ENCODE data around the gene NFIA. TPM values are rescaled to one million over a fixed set of nuclear protein-coding genes. Genes with fewer than 3 reads are reported as not detected.

Gene NFIA
- total RNA-seq, 1 experiment from 2014 or later: 65.4 TPM

GRCh38 chr1:61115436-61115835 is 33.1 kb downstream of the NFIA start:
- no peaks in the 10 kb centered on the region for H3K36me3 ChIP-seq (ENCODE audit: insufficient read depth, low read length, poor library complexity, severe bottlenecking)
- DNase-seq (ENCODE audit: low spot score): no peak
- H3K4me1 ChIP-seq (ENCODE audit: insufficient read depth, low read length, poor library complexity, severe bottlenecking): peaks cover 78% of the 10 kb centered on the region
- ChIA-PET POLR2A (ENCODE audit: low non-redundant PET) (interaction anchor here (0.6 kb wide), 1 partner anchor 121 kb away, joined by 10 read pairs; no protein-coding TSS in a partner anchor), CTCF (no interaction called here)
- intact Hi-C loops (cut with micrococcal nuclease; ENCODE audit: unreplicated experiment): no loop called here
- H3K9me3 ChIP-seq (ENCODE audit: low read depth, low read length, poor library complexity, severe bottlenecking): no peaks in the 10 kb centered on the region
- no peak overlapping the region for H3K4me3 ChIP-seq (ENCODE audit: low read depth, low read length, poor library complexity, severe bottlenecking)
- TF ChIP-seq CTCF (conservative IDR thresholded peaks at IDR 0.05; ENCODE audit: low read depth, low read length) (no peak), EZH2 (IDR thresholded peaks at IDR 0.05; ENCODE audit: borderline replicate concordance, low read depth, low read length, poor library complexity, severe bottlenecking) (no peak)
- no TSS peak for BruUV-seq (replicated peaks)
- H3K27me3 ChIP-seq (replicated peaks; ENCODE audit: insufficient read depth, low read depth, low read length, poor library complexity): no peaks in the 10 kb centered on the region
- peak overlapping the region; percentile 27 for H3K27ac ChIP-seq (ENCODE audit: low read depth, low read length, poor library complexity, severe bottlenecking)

GRCh38 chr1:61116421-61116820 is 34.1 kb downstream of the NFIA start:
- no peaks in the 10 kb centered on the region for H3K9me3 ChIP-seq (ENCODE audit: low read depth, low read length, poor library complexity, severe bottlenecking)
- DNase-seq (ENCODE audit: low spot score): no peak
- no peak for TF ChIP-seq EZH2 (IDR thresholded peaks at IDR 0.05; ENCODE audit: borderline replicate concordance, low read depth, low read length, poor library complexity, severe bottlenecking)
- TF ChIP-seq CTCF (conservative IDR thresholded peaks at IDR 0.05; ENCODE audit: low read depth, low read length): no peak
- H3K4me1 ChIP-seq (ENCODE audit: insufficient read depth, low read length, poor library complexity, severe bottlenecking): peaks cover 77% of the 10 kb centered on the region
- peak overlapping the region; percentile 27 for H3K27ac ChIP-seq (ENCODE audit: low read depth, low read length, poor library complexity, severe bottlenecking)
- ChIA-PET CTCF (no interaction called here), POLR2A (ENCODE audit: low non-redundant PET) (no interaction called here)
- intact Hi-C loops (cut with micrococcal nuclease; ENCODE audit: unreplicated experiment): no loop called here
- BruUV-seq (replicated peaks): no TSS peak
- H3K36me3 ChIP-seq (ENCODE audit: insufficient read depth, low read length, poor library complexity, severe bottlenecking): no peaks in the 10 kb centered on the region
- H3K27me3 ChIP-seq (replicated peaks; ENCODE audit: insufficient read depth, low read depth, low read length, poor library complexity): no peaks in the 10 kb centered on the region
- H3K4me3 ChIP-seq (ENCODE audit: low read depth, low read length, poor library complexity, severe bottlenecking): no peak overlapping the region

- H3K4me3 ChIP-seq (ENCODE audit: low read depth, low read length, poor library complexity, severe bottlenecking): no peak overlapping the region
- TF ChIP-seq CTCF (conservative IDR thresholded peaks at IDR 0.05; ENCODE audit: low read depth, low read length): no peak
- TF ChIP-seq EZH2 (IDR thresholded peaks at IDR 0.05; ENCODE audit: borderline replicate concordance, low read depth, low read length, poor library complexity, severe bottlenecking): no peak
- peaks cover 77% of the 10 kb centered on the region for H3K4me1 ChIP-seq (ENCODE audit: insufficient read depth, low read length, poor library complexity, severe bottlenecking)
- intact Hi-C loops (cut with micrococcal nuclease; ENCODE audit: unreplicated experiment): no loop called here
- DNase-seq (ENCODE audit: low spot score): no peak
- H3K27me3 ChIP-seq (replicated peaks; ENCODE audit: insufficient read depth, low read depth, low read length, poor library complexity): no peaks in the 10 kb centered on the region
- no TSS peak for BruUV-seq (replicated peaks)
- ChIA-PET CTCF (no interaction called here), POLR2A (ENCODE audit: low non-redundant PET) (interaction anchor here (0.6 kb wide), 1 partner anchor 40 kb away, joined by 11 read pairs; no protein-coding TSS in a partner anchor)
- H3K27ac ChIP-seq (ENCODE audit: low read depth, low read length, poor library complexity, severe bottlenecking): peak overlapping the region; percentile 27
- no peaks in the 10 kb centered on the region for H3K9me3 ChIP-seq (ENCODE audit: low read depth, low read length, poor library complexity, severe bottlenecking)
- no peaks in the 10 kb centered on the region for H3K36me3 ChIP-seq (ENCODE audit: insufficient read depth, low read length, poor library complexity, severe bottlenecking)
Observed at GRCh38 chr1:61117283-61117682, 34.9 kb downstream of the NFIA start.
